Mucosa of descending colon (tissue), 3 donors: ENCODE data around the gene SP140L. TPM values are rescaled to one million over a fixed set of nuclear protein-coding genes. Genes with fewer than 3 reads are reported as not detected.
"Not testable (repeated sequence)": the region's sequence is repeated elsewhere in the genome, so short reads cannot be mapped to it uniquely, and the experiment has no call there.

Source experiments
- ATAC-seq: fragments of 200-7000 bp; cut with Tn5 transposase; one replicate; pipeline ENCODE4 v1.9.1; 2020; ENCODE audit warnings: mild to moderate bottlenecking, moderate library complexity
- DNase-seq, 3 donors: peaks; one replicate each; pipeline ENCODE4 v3.0.0-alpha.2; 2020
- H3K36me3 ChIP-seq: fragments of 200-600 bp; one replicate; pipeline ENCODE4 v1.8.0; 2021; ENCODE audit warnings: low read depth, mild to moderate bottlenecking
- H3K4me1 ChIP-seq: fragments of 200-600 bp; one replicate; pipeline ENCODE4 v1.8.0; 2021; ENCODE audit warnings: low read depth, mild to moderate bottlenecking
- H3K4me3 ChIP-seq: fragments of 200-600 bp; one replicate; pipeline ENCODE4 v1.8.0; 2021; ENCODE audit warnings: mild to moderate bottlenecking
- H3K9me3 ChIP-seq: fragments of 200-600 bp; one replicate; pipeline ENCODE4 v1.8.0; 2021; ENCODE audit warnings: mild to moderate bottlenecking
- intact Hi-C, 2 donors: fragments of 100-400 bp; cut with DNase I in 1 of 2; cut with micrococcal nuclease in 1 of 2; formaldehyde crosslinking; loops; one replicate each; pipeline versions ENCODE4 v1.11.0 to v1.11.1; 2022; cut with DNase I, micrococcal nuclease
- total RNA-seq, 3 donors: library from RNA; stranded (reverse); fragmentation: NEBNext Ultra II Directional in 2 of 3; extraction: Animal tissue kit (Norgen Biotek cat#: 25700) in 2 of 3; gene quantifications; one replicate each; pipeline versions ENCODE4 v1.2.1 to v1.2.4, GENCODE V29; 2021 to 2023
- TF ChIP-seq, protein P1 (sequence below): fragments of 200-600 bp; IDR thresholded peaks from one replicate; pipeline ENCODE4 v1.8.0; 2022; ENCODE audit warnings: antibody characterized with exemption, mild to moderate bottlenecking
- donor health status: DM: no; HTN: no; CAD: no; lungs with moderate emphysema.
- donor health status: DM: no; HTN: no; CAD: no.
- donor health status: DM: no; HTN: yes; CAD: no.

The SP140L gene
- total RNA-seq, 3 donors from 2014 or later, result 22.1 to 35.7 (median 23.4) TPM

DNA sequence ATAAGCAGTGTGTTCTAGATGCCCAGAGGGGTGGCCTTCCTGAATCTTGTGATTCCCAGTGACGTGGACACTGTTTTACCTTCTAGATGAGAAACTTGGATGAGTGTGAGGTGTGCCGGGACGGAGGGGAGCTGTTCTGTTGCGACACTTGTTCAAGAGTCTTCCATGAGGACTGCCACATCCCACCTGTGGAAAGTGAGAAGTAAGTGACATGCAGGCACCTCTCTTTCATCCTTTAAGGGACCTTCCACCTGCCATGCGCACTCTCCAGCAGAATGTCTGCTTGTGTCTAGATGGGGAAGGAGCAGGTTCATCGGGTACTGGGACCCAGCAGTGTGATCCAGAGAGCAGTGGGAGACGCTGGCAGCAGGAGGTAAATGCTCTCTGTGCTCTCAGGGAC lies 73.0 kb downstream of the SP140L start:
- Histone ChIP-seq H3K36me3 (no peaks in the 10 kb centered on the region), H3K4me3 (no peak overlapping the region), H3K9me3 (peaks cover 4% of the 10 kb centered on the region), H3K4me1 (no peaks in the 10 kb centered on the region)
- DNase-seq, result no peak
- TF ChIP-seq, protein P1, sequence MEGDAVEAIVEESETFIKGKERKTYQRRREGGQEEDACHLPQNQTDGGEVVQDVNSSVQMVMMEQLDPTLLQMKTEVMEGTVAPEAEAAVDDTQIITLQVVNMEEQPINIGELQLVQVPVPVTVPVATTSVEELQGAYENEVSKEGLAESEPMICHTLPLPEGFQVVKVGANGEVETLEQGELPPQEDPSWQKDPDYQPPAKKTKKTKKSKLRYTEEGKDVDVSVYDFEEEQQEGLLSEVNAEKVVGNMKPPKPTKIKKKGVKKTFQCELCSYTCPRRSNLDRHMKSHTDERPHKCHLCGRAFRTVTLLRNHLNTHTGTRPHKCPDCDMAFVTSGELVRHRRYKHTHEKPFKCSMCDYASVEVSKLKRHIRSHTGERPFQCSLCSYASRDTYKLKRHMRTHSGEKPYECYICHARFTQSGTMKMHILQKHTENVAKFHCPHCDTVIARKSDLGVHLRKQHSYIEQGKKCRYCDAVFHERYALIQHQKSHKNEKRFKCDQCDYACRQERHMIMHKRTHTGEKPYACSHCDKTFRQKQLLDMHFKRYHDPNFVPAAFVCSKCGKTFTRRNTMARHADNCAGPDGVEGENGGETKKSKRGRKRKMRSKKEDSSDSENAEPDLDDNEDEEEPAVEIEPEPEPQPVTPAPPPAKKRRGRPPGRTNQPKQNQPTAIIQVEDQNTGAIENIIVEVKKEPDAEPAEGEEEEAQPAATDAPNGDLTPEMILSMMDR, result no peak
- ATAC-seq, result no peak
- intact Hi-C loops, result no loop called here

DNA sequence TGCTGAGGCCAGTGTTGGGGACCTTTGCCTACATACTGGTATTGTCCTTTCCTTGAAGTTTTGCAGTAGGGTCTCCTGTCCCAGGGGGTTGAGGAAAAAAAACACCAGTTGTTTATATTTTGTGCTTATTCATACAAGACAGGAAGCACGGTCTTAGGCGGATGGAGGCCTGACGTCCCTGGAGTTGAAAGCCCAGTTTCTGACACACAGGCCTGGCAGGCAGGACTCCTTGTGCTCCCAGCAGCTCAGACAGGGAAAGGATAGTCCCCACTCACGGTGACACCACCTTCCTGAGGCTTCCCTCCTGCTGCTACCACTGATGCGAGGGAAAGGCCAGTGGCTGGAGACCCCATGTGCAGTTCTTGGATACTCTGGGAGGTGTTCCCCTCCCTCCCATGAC lies 73.5 kb downstream of the SP140L start:
- no peak overlapping the region for H3K4me3 ChIP-seq
- DNase-seq, result no peak
- ATAC-seq, result no peak
- H3K36me3 ChIP-seq, result no peaks in the 10 kb centered on the region
- intact Hi-C loops, result no loop called here
- H3K4me1 ChIP-seq, result no peaks in the 10 kb centered on the region
- H3K9me3 ChIP-seq, result peaks cover 2% of the 10 kb centered on the region
- TF ChIP-seq, protein P1, result no peak

DNA sequence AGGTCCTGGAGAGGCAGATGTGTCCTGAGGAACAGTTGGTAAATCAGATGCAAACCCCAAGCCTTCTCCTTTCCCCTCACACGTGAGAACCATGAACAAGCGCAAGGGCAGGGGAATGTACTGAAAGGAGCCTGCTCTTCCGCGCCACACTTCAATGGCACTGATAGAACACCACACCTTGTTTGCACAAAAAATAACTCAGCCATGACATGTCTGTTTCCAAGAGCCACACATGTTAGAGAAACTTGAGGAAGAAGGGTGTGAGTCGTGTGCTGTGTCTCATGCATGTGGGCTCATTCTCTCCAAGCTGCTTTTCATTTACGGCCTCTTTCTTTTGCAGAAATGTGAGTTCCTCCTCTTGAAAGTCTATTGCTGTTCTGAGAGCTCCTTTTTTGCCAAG lies 74.0 kb downstream of the SP140L start:
- H3K36me3 ChIP-seq, DNase-seq, H3K9me3 ChIP-seq, H3K4me3 ChIP-seq, intact Hi-C loops, H3K4me1 ChIP-seq, ATAC-seq: not testable (repeated sequence)

DNA sequence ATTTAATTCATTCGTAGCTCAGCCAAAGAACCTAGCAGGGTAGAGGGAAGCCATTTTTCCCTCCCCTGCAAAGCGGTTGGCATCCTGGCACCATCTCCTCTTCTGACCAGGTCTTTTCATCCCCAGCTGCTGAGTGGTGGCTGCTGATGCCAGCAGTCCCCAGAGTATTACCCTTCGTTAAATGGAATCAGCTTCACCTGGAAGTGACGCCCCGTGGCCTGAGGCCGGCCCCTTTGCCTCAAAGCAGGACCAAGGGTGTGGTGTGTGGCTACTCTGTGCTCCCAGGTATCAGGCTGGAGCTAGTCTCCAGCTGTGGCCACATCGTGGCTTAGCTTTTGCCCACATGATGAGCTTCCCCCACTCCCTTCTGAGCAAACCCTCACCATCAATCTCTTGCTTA lies 76.8 kb downstream of the SP140L start:
- no peak for ATAC-seq
- intact Hi-C loops, result no loop called here
- no peaks in the 10 kb centered on the region for H3K36me3 ChIP-seq

DNA sequence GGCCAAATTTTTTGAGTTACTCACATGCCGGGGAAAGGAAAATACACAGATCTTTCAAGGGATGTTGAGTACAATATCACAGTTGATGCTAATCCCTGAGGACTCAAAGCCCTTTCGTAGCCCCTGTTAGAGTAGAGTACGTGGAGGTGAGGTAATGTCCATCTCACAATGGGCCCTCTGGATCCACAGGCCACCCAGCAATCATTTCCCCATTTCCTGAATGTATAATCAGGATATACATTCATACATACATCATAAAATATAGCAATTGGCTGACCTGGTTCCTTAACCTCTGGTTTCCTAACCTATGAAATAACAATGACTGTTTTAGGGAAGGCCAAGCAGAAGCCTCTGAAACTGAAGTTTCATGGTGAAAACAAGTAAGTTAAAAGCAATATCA lies 78.8 kb downstream of the SP140L start:
- TF ChIP-seq, protein P1, result no peak
- H3K4me1 ChIP-seq, result peaks cover 4% of the 10 kb centered on the region
- no peaks in the 10 kb centered on the region for H3K36me3 ChIP-seq
- intact Hi-C loops, result no loop called here
- no peak overlapping the region for H3K4me3 ChIP-seq
- no peaks in the 10 kb centered on the region for H3K9me3 ChIP-seq
- ATAC-seq (no peak), DNase-seq (no peak)

More for the DNA sequence above, 76.8 kb downstream of the SP140L start:
- Histone ChIP-seq H3K4me3 (no peak overlapping the region), H3K9me3 (no peaks in the 10 kb centered on the region), H3K4me1 (no peaks in the 10 kb centered on the region)
- TF ChIP-seq, protein P1, result no peak
- DNase-seq, result no peak

DNA sequence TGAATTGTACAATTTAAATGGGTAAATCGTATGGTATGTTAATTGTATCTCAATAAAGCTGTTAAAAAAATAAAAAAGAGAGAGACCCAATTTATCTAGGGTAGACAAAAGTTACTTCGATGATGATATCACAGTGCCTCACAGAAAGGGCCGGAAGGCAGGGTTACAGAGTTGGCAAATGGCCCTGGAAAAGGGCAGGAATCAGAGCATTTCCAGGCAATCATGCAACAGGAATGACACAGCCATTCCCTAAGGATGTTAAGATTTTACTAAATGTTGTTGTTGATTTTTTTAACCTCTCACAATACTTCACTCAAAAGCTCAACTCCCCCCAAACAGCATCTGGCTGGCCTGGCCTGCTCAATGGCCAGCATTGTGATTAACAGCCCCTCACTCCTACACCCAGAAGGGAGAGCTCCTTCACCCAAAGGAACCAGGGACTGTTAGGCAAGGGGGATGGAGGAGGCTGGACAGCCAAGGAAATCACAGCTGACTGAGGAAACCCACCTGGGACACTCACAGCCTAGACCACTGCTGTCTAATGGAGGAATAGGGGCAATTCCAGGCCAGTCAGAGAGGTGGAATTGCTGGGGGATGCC lies 81.3 kb downstream of the SP140L start:
- no peak overlapping the region for H3K4me3 ChIP-seq
- no peak for DNase-seq
- H3K9me3 ChIP-seq, result no peaks in the 10 kb centered on the region
- ATAC-seq, result no peak
- TF ChIP-seq, protein P1, result no peak
- no peaks in the 10 kb centered on the region for H3K36me3 ChIP-seq
- H3K4me1 ChIP-seq, result peaks cover 7% of the 10 kb centered on the region
- intact Hi-C loops, result no loop called here

DNA sequence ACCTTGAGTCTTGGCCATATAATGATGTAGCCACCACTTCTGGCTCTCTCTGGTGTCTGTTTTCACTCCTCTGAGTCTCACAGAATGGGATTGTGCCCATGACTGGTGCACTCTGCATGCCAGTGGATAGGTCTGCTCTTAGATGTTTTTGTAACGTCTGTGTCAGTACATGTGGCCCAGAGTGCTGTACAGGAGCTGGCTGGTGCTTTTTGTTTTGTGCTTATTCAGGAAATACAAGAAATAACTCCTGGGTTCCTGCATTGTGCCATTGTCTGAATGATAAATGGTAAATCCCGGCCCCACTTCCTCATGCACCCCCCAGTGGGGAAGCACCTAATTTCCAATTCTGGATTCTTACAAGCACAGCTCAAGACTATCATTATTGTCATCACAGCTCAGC lies 82.3 kb downstream of the SP140L start:
- DNase-seq, H3K36me3 ChIP-seq, ATAC-seq, H3K9me3 ChIP-seq, H3K4me3 ChIP-seq, H3K4me1 ChIP-seq, intact Hi-C loops: not testable (repeated sequence)
